Mucosa of descending colon (tissue), 3 donors: Measurements from ENCODE around the gene SLC44A3. TPM values are rescaled to one million over a fixed set of nuclear protein-coding genes. Genes with fewer than 3 reads are reported as not detected.
"Not testable (repeated sequence)": the region's sequence is repeated elsewhere in the genome, so short reads cannot be mapped to it uniquely, and the experiment has no call there.

Source experiments
- ATAC-seq: fragments of 200-7000 bp; cut with Tn5 transposase; one replicate; pipeline ENCODE4 v1.9.1; 2020; ENCODE audit warnings: mild to moderate bottlenecking, moderate library complexity
- DNase-seq, 3 donors: peaks; one replicate each; pipeline ENCODE4 v3.0.0-alpha.2; 2020
- H3K36me3 ChIP-seq: fragments of 200-600 bp; one replicate; pipeline ENCODE4 v1.8.0; 2021; ENCODE audit warnings: low read depth, mild to moderate bottlenecking
- H3K4me1 ChIP-seq: fragments of 200-600 bp; one replicate; pipeline ENCODE4 v1.8.0; 2021; ENCODE audit warnings: low read depth, mild to moderate bottlenecking
- H3K4me3 ChIP-seq: fragments of 200-600 bp; one replicate; pipeline ENCODE4 v1.8.0; 2021; ENCODE audit warnings: mild to moderate bottlenecking
- H3K9me3 ChIP-seq: fragments of 200-600 bp; one replicate; pipeline ENCODE4 v1.8.0; 2021; ENCODE audit warnings: mild to moderate bottlenecking
- intact Hi-C, 2 donors: fragments of 100-400 bp; cut with DNase I in 1 of 2; cut with micrococcal nuclease in 1 of 2; formaldehyde crosslinking; loops; one replicate each; pipeline versions ENCODE4 v1.11.0 to v1.11.1; 2022; cut with DNase I, micrococcal nuclease
- total RNA-seq, 3 donors: library from RNA; stranded (reverse); fragmentation: NEBNext Ultra II Directional in 2 of 3; extraction: Animal tissue kit (Norgen Biotek cat#: 25700) in 2 of 3; gene quantifications; one replicate each; pipeline versions ENCODE4 v1.2.1 to v1.2.4, GENCODE V29; 2021 to 2023
- TF ChIP-seq, protein P1 (sequence below): fragments of 200-600 bp; IDR thresholded peaks from one replicate; pipeline ENCODE4 v1.8.0; 2022; ENCODE audit warnings: antibody characterized with exemption, mild to moderate bottlenecking
- donor health status: DM: no; HTN: no; CAD: no; lungs with moderate emphysema.
- donor health status: DM: no; HTN: no; CAD: no.
- donor health status: DM: no; HTN: yes; CAD: no.

Gene SLC44A3
- total RNA-seq, 3 donors from 2014 or later: 37.4 to 89.1 (median 49.5) TPM

DNA sequence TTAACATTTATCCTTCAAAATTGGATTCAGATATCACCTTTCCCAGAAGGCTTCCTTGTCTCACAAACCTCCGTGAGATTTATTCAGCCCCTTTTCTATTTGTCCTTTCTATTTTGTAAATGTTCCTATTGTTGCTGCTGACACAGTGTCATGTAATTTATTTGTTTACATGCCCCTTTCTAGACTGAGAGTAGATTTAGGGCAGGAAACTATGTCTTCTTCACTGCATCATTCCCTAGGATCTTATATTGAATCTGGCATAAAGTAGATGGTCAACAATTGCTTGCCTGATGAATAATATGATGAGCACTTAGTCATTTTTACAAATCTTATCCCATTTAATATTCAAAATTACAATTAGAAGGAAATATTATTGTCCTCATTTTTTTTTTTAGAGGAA lies 114.9 kb downstream of the SLC44A3 start:
- TF ChIP-seq, protein P1, sequence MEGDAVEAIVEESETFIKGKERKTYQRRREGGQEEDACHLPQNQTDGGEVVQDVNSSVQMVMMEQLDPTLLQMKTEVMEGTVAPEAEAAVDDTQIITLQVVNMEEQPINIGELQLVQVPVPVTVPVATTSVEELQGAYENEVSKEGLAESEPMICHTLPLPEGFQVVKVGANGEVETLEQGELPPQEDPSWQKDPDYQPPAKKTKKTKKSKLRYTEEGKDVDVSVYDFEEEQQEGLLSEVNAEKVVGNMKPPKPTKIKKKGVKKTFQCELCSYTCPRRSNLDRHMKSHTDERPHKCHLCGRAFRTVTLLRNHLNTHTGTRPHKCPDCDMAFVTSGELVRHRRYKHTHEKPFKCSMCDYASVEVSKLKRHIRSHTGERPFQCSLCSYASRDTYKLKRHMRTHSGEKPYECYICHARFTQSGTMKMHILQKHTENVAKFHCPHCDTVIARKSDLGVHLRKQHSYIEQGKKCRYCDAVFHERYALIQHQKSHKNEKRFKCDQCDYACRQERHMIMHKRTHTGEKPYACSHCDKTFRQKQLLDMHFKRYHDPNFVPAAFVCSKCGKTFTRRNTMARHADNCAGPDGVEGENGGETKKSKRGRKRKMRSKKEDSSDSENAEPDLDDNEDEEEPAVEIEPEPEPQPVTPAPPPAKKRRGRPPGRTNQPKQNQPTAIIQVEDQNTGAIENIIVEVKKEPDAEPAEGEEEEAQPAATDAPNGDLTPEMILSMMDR: no peak
- Histone ChIP-seq H3K4me3 (no peak overlapping the region), H3K36me3 (no peaks in the 10 kb centered on the region), H3K4me1 (peaks cover 3% of the 10 kb centered on the region), H3K9me3 (no peaks in the 10 kb centered on the region)
- intact Hi-C loops: no loop called here
- DNase-seq (no peak), ATAC-seq (no peak)

- intact Hi-C loops: no loop called here
- H3K4me3 ChIP-seq: no peak overlapping the region
- H3K9me3 ChIP-seq: no peaks in the 10 kb centered on the region
- peaks cover 3% of the 10 kb centered on the region for H3K4me1 ChIP-seq
- H3K36me3 ChIP-seq: no peaks in the 10 kb centered on the region
- no peak for DNase-seq
- ATAC-seq: no peak
- TF ChIP-seq, protein P1: no peak
Observed at GRCh38 chr1:94935476-94935875, 115.3 kb downstream of the SLC44A3 start.

DNA sequence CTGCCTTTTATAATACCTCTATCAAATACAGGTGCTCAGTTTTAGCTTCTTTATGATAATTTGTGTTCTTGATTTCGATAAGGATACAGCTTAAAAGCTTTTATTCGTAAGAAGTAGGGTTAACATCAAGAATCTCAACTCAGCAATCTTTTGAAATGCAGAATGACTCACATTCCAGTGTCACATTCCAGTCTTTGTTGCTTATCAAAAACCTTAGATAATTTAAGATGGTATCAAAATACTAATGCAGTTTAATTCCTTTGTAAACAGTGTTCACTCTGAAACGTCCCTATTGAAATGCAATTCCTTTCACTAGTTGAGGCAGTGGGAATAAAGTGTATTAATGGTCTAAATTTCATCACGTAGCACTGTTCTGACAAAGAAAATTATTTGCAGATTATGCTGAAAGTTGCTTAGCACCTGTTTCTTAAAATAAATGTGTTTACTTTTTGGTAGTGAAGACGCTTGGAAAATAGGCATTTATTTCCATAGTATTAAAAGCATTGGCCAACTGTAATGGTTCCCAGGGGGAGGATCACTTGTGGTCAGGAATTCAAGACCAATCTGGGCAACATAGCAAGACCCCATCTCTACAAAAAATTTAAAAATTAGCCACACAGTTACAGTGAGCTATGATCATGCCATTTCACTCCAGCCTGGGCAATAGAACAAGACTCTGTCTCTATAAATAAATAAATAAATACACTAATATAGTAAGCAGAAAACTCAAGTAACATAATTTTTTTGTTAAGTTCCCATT lies 116.9 kb downstream of the SLC44A3 start:
- TF ChIP-seq, protein P1: no peak
- intact Hi-C loops: no loop called here

DNA sequence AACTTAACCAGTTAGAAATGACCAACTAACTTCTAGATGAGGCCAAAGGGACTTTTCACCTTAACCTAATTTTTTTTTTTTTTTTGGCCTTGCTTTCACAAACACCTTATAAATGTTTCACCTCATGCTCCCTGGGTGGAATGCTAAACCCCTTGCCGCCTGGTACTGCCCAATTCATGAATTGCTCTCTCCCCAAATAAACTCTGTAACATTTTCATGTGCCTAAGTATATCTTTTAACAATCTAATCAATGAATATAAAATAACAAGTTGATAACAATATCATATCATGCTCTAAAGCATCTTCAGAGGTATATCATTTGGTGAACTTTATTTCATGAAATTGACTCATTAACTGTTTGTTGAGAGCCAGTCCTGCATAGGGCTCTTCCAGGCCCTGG lies 117.7 kb downstream of the SLC44A3 start:
- no peak for ATAC-seq
- DNase-seq: no peak
- no peaks in the 10 kb centered on the region for H3K4me1 ChIP-seq
- H3K4me3 ChIP-seq: no peak overlapping the region
- H3K9me3 ChIP-seq: no peaks in the 10 kb centered on the region
- H3K36me3 ChIP-seq: no peaks in the 10 kb centered on the region
- TF ChIP-seq, protein P1: no peak
- intact Hi-C loops: no loop called here

More for the DNA sequence above, 116.9 kb downstream of the SLC44A3 start:
- H3K9me3 ChIP-seq: no peaks in the 10 kb centered on the region
- H3K4me1 ChIP-seq: no peaks in the 10 kb centered on the region
- DNase-seq: no peak
- no peak overlapping the region for H3K4me3 ChIP-seq
- ATAC-seq: no peak
- no peaks in the 10 kb centered on the region for H3K36me3 ChIP-seq

DNA sequence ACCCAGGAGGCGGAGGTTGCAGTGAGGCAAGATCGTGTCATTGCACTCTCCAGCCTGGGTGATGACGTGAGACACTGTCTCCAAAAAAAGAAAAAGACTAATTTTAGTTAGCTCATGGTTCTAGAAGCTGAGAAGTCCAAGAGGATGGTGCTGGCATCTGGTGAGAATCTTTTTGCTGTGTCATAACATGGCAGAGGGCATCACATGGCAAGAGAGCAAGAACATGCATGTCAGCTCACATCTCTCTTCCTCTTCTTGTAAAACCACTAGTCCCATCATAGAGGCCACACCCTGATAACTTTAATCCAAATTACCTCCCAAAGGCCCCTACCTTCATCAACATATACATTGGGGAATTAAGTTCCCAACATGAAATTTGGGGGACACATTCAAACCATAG lies 120.6 kb downstream of the SLC44A3 start:
- TF ChIP-seq, protein P1: no peak
- no peak for ATAC-seq

GRCh38 chr1:94941480-94941879 lies 121.3 kb downstream of the SLC44A3 start:
- H3K4me3 ChIP-seq, H3K4me1 ChIP-seq, ATAC-seq, intact Hi-C loops, H3K9me3 ChIP-seq, H3K36me3 ChIP-seq, DNase-seq: not testable (repeated sequence)

More for the DNA sequence above, 120.6 kb downstream of the SLC44A3 start:
- no peak for DNase-seq
- Histone ChIP-seq H3K4me3 (no peak overlapping the region), H3K36me3 (no peaks in the 10 kb centered on the region), H3K4me1 (no peaks in the 10 kb centered on the region), H3K9me3 (no peaks in the 10 kb centered on the region)
- intact Hi-C loops: no loop called here
